HFFc6 (cell line): Measurements from ENCODE around the gene ATR. TPM values are rescaled to one million over a fixed set of nuclear protein-coding genes. Genes with fewer than 3 reads are reported as not detected.
A peak's percentile ranks its signal among the peaks of the same experiment; 100 is the strongest.

Experiments used
- DNase-seq: peaks from one replicate; pipeline ENCODE4 v3.0.0-alpha.2; 2018
- H3K27ac Mint-ChIP-seq: 2 replicates; pipeline ENCODE4 v1.8.0; 2020; ENCODE audit warnings: mild to moderate bottlenecking, mixed read lengths
- H3K27me3 Mint-ChIP-seq: 2 replicates; pipeline ENCODE4 v1.8.0; 2021; ENCODE audit warnings: mild to moderate bottlenecking, moderate library complexity, mixed read lengths; ENCODE audit not compliant: insufficient read depth
- H3K36me3 Mint-ChIP-seq: 2 replicates; pipeline ENCODE4 v1.8.0; 2021; ENCODE audit warnings: low read depth, mixed read lengths
- H3K4me1 Mint-ChIP-seq: 2 replicates; pipeline ENCODE4 v1.8.0; 2020; ENCODE audit warnings: low read depth, mixed read lengths
- H3K4me3 Mint-ChIP-seq: 2 replicates; pipeline ENCODE4 v1.8.0; 2020; ENCODE audit warnings: mild to moderate bottlenecking, moderate library complexity, mixed read lengths
- H3K9me3 Mint-ChIP-seq: 2 replicates; pipeline ENCODE4 v1.8.0; 2020; ENCODE audit warnings: mild to moderate bottlenecking, mixed read lengths
- CTCF ChIP-seq: fragments of 200-600 bp; sonication (generic); IDR thresholded peaks from 2 replicates; pipeline ENCODE4 v1.5.0; 2021; ENCODE audit warnings: antibody characterized with exemption, mild to moderate bottlenecking
- total RNA-seq, 6 experiments: library from RNA; stranded (reverse); fragmentation: NEBNext Ultra II Directional; extraction: Animal tissue kit (Norgen Biotek cat#: 25700); gene quantifications; 2 replicates in 1 of 6; 3 replicates in 5 of 6; pipeline ENCODE4 v1.2.3, GENCODE V29; 2021

ATR gene
- total RNA-seq, 6 experiments from 2014 or later, result 23.3 to 25.6 (median 24.3) TPM

DNA sequence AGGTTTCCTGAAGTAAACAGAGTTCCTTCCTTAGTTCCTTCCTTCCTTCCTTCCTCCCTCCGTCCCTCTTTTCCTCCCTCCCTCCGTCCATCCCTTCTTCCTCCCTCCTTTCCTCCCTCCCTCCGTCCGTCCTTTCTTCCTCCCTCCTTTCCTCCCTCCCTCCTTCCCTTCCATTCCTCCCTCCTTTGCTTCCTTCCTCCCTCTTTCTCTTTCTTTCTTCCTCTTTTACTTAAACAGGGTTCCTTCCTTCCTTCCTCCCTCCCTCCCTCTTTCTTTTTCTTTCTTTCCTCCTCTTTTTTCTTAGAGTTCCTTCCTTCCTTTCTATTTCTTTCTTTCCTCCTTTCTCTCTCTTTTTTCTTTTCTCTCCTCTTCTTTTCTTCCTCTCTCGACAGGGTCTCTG, 35.2 kb downstream of the ATR start:
- Mint-ChIP-seq H3K4me1 (no peaks in the 10 kb centered on the region), H3K27me3 (no peaks in the 10 kb centered on the region), H3K27ac (peak overlapping the region; percentile 47; the same call in 1 of the 2 replicates), H3K36me3 (0 out of 2 replicates have a peak, but pooled peaks cover 5% of the 10 kb centered on the region), H3K9me3 (no peaks in the 10 kb centered on the region), H3K4me3 (no peak overlapping the region)
- TF ChIP-seq CTCF, result no peak
- DNase-seq, result no peak

- no peak for TF ChIP-seq CTCF
- Mint-ChIP-seq H3K27ac (no peak overlapping the region), H3K9me3 (no peaks in the 10 kb centered on the region)
These were observed 36.5 kb downstream of the ATR start for GRCh38 chr3:142542054-142542453.

GRCh38 chr3:142536519-142536918, 42.0 kb downstream of the ATR start:
- DNase-seq, result no peak
- Mint-ChIP-seq H3K9me3 (no peaks in the 10 kb centered on the region), H3K27me3 (no peaks in the 10 kb centered on the region), H3K4me3 (no peak overlapping the region), H3K27ac (no peak overlapping the region), H3K36me3 (peaks cover 33% of the 10 kb centered on the region), H3K4me1 (no peaks in the 10 kb centered on the region)
- no peak for TF ChIP-seq CTCF

More at GRCh38 chr3:142542054-142542453, 36.5 kb downstream of the ATR start:
- Mint-ChIP-seq H3K36me3 (0 out of 2 replicates have a peak, but pooled peaks cover 5% of the 10 kb centered on the region), H3K4me3 (no peak overlapping the region), H3K27me3 (no peaks in the 10 kb centered on the region), H3K4me1 (no peaks in the 10 kb centered on the region)
- DNase-seq, result no peak

DNA sequence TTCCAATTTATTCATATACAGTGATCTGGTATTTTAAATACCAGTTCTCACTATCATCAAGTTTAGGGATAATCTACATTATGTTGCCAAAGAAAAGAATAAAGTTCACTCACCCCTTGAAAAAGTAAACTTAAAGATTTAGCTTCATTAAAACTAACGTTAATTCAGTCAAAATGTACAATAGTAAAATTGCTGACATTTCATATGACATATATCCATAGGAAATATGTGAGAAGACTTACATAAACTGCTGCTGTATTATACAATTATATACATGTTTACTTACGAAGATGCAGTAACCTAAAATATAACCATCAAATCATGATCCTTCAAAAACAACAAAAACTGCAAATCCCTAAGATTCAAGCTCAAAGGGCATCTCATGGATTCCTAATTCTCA, 44.0 kb downstream of the ATR start:
- Mint-ChIP-seq H3K36me3 (peaks cover 31% of the 10 kb centered on the region), H3K4me1 (no peaks in the 10 kb centered on the region), H3K27ac (no peak overlapping the region), H3K4me3 (no peak overlapping the region), H3K27me3 (no peaks in the 10 kb centered on the region), H3K9me3 (no peaks in the 10 kb centered on the region)
- TF ChIP-seq CTCF, result no peak
- no peak for DNase-seq

DNA sequence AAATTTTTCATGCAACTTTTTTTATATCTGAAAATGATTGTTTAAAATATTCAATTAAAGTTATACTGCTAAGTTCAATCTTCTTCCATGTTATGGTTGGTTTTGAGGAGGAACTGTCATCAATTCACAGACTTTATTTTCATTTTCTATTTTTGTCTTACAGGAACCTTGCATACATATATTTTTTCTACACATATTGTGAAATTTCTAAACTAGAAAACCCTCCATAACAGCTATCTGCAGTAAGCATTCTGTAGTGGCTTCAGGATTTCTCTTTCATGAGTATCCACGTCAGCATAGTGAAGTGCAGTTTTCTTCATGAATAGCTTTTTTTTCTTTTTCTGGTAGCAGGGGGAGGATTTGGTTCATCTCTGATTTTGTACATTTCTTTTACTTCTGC, 48.2 kb downstream of the ATR start:
- Mint-ChIP-seq H3K27me3 (no peaks in the 10 kb centered on the region), H3K36me3 (peaks cover 31% of the 10 kb centered on the region), H3K4me3 (no peak overlapping the region), H3K4me1 (no peaks in the 10 kb centered on the region), H3K27ac (no peak overlapping the region), H3K9me3 (no peaks in the 10 kb centered on the region)
- TF ChIP-seq CTCF, result no peak
- DNase-seq, result no peak
